GM08714 (cell line): Measurements from ENCODE around the gene PAM.
A peak's percentile ranks its signal among the peaks of the same experiment; 100 is the strongest.

Source experiments
- H3K4me3 ChIP-seq: fragments of 200-500 bp; sonication (Bioruptor generic); 2 replicates; pipeline ENCODE4 v1.5.1; 2014; ENCODE audit warnings: mild to moderate bottlenecking, low read length, inconsistent platforms
- ZNF274 ChIP-seq: IDR thresholded peaks from 2 replicates; pipeline ENCODE4 v1.6.1; 2012; ENCODE audit warnings: mild to moderate bottlenecking, low read depth, low read length

Gene PAM

GRCh38 chr5:102863764-102864560 is 108.9 kb downstream of the PAM start:
- no peak overlapping the region for H3K4me3 ChIP-seq
- TF ChIP-seq ZNF274: no peak

- H3K4me3 ChIP-seq: peak overlapping the region; percentile 88; the same call in 1 of the 2 replicates
- no peak for TF ChIP-seq ZNF274
Observed at GRCh38 chr5:102865171-102865509, 110.0 kb downstream of the PAM start.

GRCh38 chr5:102865510-102866236 is 110.6 kb downstream of the PAM start:
- peak overlapping the region; percentile 88 for H3K4me3 ChIP-seq
- TF ChIP-seq ZNF274: no peak

GRCh38 chr5:102866237-102866600 is 111.1 kb downstream of the PAM start:
- no peak for TF ChIP-seq ZNF274
- H3K4me3 ChIP-seq: peak overlapping the region; percentile 88

GRCh38 chr5:102867992-102868662 is 113.0 kb downstream of the PAM start:
- TF ChIP-seq ZNF274: no peak
- H3K4me3 ChIP-seq: no peak overlapping the region

GRCh38 chr5:102869230-102869629 is 114.1 kb downstream of the PAM start:
- TF ChIP-seq ZNF274: no peak
- no peak overlapping the region for H3K4me3 ChIP-seq

- TF ChIP-seq ZNF274: no peak
- H3K4me3 ChIP-seq: no peak overlapping the region
Observed at GRCh38 chr5:102873379-102873932, 118.4 kb downstream of the PAM start.

- no peak overlapping the region for H3K4me3 ChIP-seq
- TF ChIP-seq ZNF274: no peak
Observed at GRCh38 chr5:102874054-102874453, 118.9 kb downstream of the PAM start.

- TF ChIP-seq ZNF274: no peak
Observed at GRCh38 chr5:102875721-102876123, 120.6 kb downstream of the PAM start.

GRCh38 chr5:102876610-102877009 is 121.5 kb downstream of the PAM start:
- no peak for TF ChIP-seq ZNF274
- no peak overlapping the region for H3K4me3 ChIP-seq

More at GRCh38 chr5:102875721-102876123, 120.6 kb downstream of the PAM start:
- no peak overlapping the region for H3K4me3 ChIP-seq

- no peak for TF ChIP-seq ZNF274
Observed at GRCh38 chr5:102879741-102880140, 124.6 kb downstream of the PAM start.

GRCh38 chr5:102886586-102886985 is 131.5 kb downstream of the PAM start:
- H3K4me3 ChIP-seq: no peak overlapping the region
- no peak for TF ChIP-seq ZNF274

More at GRCh38 chr5:102879741-102880140, 124.6 kb downstream of the PAM start:
- no peak overlapping the region for H3K4me3 ChIP-seq

GRCh38 chr5:102888483-102888882 is 133.4 kb downstream of the PAM start:
- no peak for TF ChIP-seq ZNF274

GRCh38 chr5:102889033-102889432 is 133.9 kb downstream of the PAM start:
- no peak for TF ChIP-seq ZNF274
- no peak overlapping the region for H3K4me3 ChIP-seq

More at GRCh38 chr5:102888483-102888882, 133.4 kb downstream of the PAM start:
- H3K4me3 ChIP-seq: no peak overlapping the region
